ENCODE data around the gene HEPHL1.

GRCh38 chr11:94139416-94139815 lies 118.3 kb downstream of the HEPHL1 start:
- no peak for TF ChIP-seq POLR2AphosphoS5 (IDR thresholded peaks at IDR 0.05)
- TF ChIP-seq CTCF (IDR thresholded peaks at IDR 0.05) = no peak

Data from breast epithelium (tissue), 3 donors.